ENCODE results near the gene DSTN. TPM values are rescaled to one million over a fixed set of nuclear protein-coding genes. Genes with fewer than 3 reads are reported as not detected.
"Not testable (repeated sequence)": the region's sequence is repeated elsewhere in the genome, so short reads cannot be mapped to it uniquely, and the experiment has no call there.

Gene DSTN
- total RNA-seq, 1 experiment from 2014 or later: 689 TPM

GRCh38 chr20:17650301-17651128, 80.6 kb downstream of the DSTN start:
- DNase-seq (ENCODE audit: low read depth): no peak

GRCh38 chr20:17651129-17651759, 81.4 kb downstream of the DSTN start:
- no peak for DNase-seq (ENCODE audit: low read depth)

GRCh38 chr20:17651760-17652388, 82.0 kb downstream of the DSTN start:
- no peak for DNase-seq (ENCODE audit: low read depth)

GRCh38 chr20:17652411-17652810, 82.5 kb downstream of the DSTN start:
- DNase-seq (ENCODE audit: low read depth): no peak

- DNase-seq (ENCODE audit: low read depth): no peak
These were observed 84.2 kb downstream of the DSTN start for GRCh38 chr20:17653835-17654648.

GRCh38 chr20:17654649-17655285, 84.9 kb downstream of the DSTN start:
- peak; percentile 55 for DNase-seq (ENCODE audit: low read depth)

GRCh38 chr20:17655286-17655651, 85.4 kb downstream of the DSTN start:
- no peak for DNase-seq (ENCODE audit: low read depth)

GRCh38 chr20:17655865-17656479, 86.1 kb downstream of the DSTN start:
- peak; percentile 51 for DNase-seq (ENCODE audit: low read depth)

- DNase-seq (ENCODE audit: low read depth): no peak
These were observed 87.4 kb downstream of the DSTN start for GRCh38 chr20:17657079-17657825.

GRCh38 chr20:17657898-17658647, 88.2 kb downstream of the DSTN start:
- DNase-seq (ENCODE audit: low read depth): no peak

GRCh38 chr20:17658648-17658993, 88.7 kb downstream of the DSTN start:
- DNase-seq (ENCODE audit: low read depth): no peak

- DNase-seq (ENCODE audit: low read depth): not testable (repeated sequence)
These were observed 89.5 kb downstream of the DSTN start for GRCh38 chr20:17659344-17659743.

Other genes with a start within 250 kb of the DSTN start
- 3.0 and 5.0 TPM in 2 replicates for gene BFSP1, start 38.7 kb upstream of the DSTN start, total RNA-seq (2014; rRNA removed; shearing (Covaris generic))
- gene RRBP1, start 112.2 kb downstream of the DSTN start, total RNA-seq (2014; rRNA removed; shearing (Covaris generic)): 86.9 and 116 TPM in 2 replicates
- gene BANF2, start 129.9 kb downstream of the DSTN start, total RNA-seq (2014; rRNA removed; shearing (Covaris generic)): not detected in 2 replicates